ENCODE measurements around the gene PTPRU.
"Not testable (repeated sequence)": the region's sequence is repeated elsewhere in the genome, so short reads cannot be mapped to it uniquely, and the experiment has no call there.

Gene PTPRU

GRCh38 chr1:29310616-29311180 is 74.4 kb downstream of the PTPRU start:
- Mint-ChIP-seq H3K4me3 (no peak overlapping the region), H3K4me1 (ENCODE audit: low read depth) (no peaks in the 10 kb centered on the region), H3K36me3 (ENCODE audit: low read depth) (no peaks in the 10 kb centered on the region), H3K9me3 (no peaks in the 10 kb centered on the region), H3K27me3 (ENCODE audit: low read depth) (peaks cover 3% of the 10 kb centered on the region), H3K27ac (no peak overlapping the region)
- no peak for DNase-seq (ENCODE audit: low spot score)

DNA sequence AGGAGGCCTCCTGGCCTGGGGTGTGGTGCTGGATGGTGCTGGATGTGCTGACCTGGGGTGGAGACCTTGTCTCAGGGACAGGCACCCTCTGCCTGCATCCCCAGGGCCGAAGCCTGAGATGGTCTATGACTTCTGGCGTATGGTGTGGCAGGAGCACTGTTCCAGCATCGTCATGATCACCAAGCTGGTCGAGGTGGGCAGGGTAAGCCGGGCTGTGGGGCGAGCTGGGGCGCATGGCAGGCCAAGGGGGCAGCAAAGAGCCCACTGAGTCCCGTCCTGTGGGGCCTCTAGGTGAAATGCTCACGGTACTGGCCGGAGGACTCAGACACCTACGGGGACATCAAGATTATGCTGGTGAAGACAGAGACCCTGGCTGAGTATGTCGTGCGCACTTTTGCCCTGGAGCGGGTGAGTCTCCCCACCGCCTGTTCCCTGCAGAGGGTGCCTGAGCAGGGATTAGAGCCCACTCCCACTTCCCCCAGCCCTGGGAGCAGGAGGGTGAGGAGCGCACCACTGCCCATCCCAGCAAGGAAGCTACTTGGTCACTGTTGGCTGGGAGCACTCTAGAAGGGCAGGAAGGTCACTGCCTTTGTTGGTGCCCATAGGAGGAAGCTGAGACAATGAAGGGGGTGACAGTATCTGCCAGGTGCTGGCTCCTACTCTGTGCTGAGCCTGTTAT is 75.2 kb downstream of the PTPRU start:
- DNase-seq (ENCODE audit: low spot score), result no peak
- Mint-ChIP-seq H3K4me3 (no peak overlapping the region), H3K27ac (no peak overlapping the region), H3K36me3 (ENCODE audit: low read depth) (no peaks in the 10 kb centered on the region), H3K27me3 (ENCODE audit: low read depth) (peaks cover 3% of the 10 kb centered on the region), H3K4me1 (ENCODE audit: low read depth) (no peaks in the 10 kb centered on the region), H3K9me3 (no peaks in the 10 kb centered on the region)

- Mint-ChIP-seq H3K4me3 (no peak overlapping the region), H3K27me3 (ENCODE audit: low read depth) (no peaks in the 10 kb centered on the region), H3K4me1 (ENCODE audit: low read depth) (no peaks in the 10 kb centered on the region), H3K9me3 (no peaks in the 10 kb centered on the region), H3K27ac (no peak overlapping the region), H3K36me3 (ENCODE audit: low read depth) (no peaks in the 10 kb centered on the region)
- DNase-seq (ENCODE audit: low spot score), result no peak
Measured at GRCh38 chr1:29312469-29313461, 76.4 kb downstream of the PTPRU start.

DNA sequence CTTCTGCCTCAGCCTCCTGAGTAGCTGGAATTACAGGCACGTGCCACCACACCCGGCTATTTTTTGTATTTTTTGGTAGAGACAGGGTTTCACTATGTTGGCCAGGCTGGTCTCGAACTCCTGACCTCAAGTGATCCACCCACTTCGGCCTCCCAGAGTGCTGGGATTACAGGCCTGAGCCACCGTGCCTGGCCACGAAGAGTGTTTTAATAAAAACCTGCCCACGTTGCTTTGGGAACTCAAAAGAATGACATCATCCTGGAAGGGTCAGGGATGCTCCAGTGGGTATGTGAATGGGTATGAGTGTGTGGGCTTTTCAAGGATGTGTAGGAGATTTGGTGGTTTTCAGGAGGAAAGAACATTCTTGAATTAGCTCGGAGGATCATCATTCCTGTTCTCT is 78.4 kb downstream of the PTPRU start:
- not testable (repeated sequence) for H3K36me3 Mint-ChIP-seq (ENCODE audit: low read depth); H3K4me1 Mint-ChIP-seq (ENCODE audit: low read depth); H3K4me3 Mint-ChIP-seq; H3K9me3 Mint-ChIP-seq; H3K27me3 Mint-ChIP-seq (ENCODE audit: low read depth); H3K27ac Mint-ChIP-seq; DNase-seq (ENCODE audit: low spot score)

GRCh38 chr1:29315262-29315661 is 78.9 kb downstream of the PTPRU start:
- no peak for DNase-seq (ENCODE audit: low spot score)
- no peak overlapping the region for H3K27ac Mint-ChIP-seq
- H3K4me1 Mint-ChIP-seq (ENCODE audit: low read depth), result no peaks in the 10 kb centered on the region
- no peaks in the 10 kb centered on the region for H3K36me3 Mint-ChIP-seq (ENCODE audit: low read depth)
- H3K27me3 Mint-ChIP-seq (ENCODE audit: low read depth), result no peaks in the 10 kb centered on the region
- H3K4me3 Mint-ChIP-seq, result no peak overlapping the region
- no peaks in the 10 kb centered on the region for H3K9me3 Mint-ChIP-seq

DNA sequence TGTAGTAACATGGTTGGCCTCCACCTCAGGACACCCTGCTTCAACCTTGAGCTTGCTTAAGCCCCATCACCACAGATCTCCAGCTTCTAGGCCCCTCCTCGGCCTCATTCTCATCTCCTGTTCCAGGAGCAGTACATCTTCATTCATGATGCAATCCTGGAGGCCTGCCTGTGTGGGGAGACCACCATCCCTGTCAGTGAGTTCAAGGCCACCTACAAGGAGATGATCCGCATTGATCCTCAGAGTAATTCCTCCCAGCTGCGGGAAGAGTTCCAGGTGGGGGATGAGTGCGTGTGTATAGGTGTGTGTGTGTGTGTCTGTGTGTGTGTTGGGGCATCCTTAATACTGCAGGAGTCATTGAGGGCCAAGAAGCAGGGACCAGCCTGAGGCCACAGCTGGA is 79.6 kb downstream of the PTPRU start:
- no peak for DNase-seq (ENCODE audit: low spot score)
- Mint-ChIP-seq H3K4me1 (ENCODE audit: low read depth) (no peaks in the 10 kb centered on the region), H3K9me3 (no peaks in the 10 kb centered on the region), H3K27me3 (ENCODE audit: low read depth) (no peaks in the 10 kb centered on the region), H3K36me3 (ENCODE audit: low read depth) (no peaks in the 10 kb centered on the region), H3K4me3 (no peak overlapping the region), H3K27ac (no peak overlapping the region)

DNA sequence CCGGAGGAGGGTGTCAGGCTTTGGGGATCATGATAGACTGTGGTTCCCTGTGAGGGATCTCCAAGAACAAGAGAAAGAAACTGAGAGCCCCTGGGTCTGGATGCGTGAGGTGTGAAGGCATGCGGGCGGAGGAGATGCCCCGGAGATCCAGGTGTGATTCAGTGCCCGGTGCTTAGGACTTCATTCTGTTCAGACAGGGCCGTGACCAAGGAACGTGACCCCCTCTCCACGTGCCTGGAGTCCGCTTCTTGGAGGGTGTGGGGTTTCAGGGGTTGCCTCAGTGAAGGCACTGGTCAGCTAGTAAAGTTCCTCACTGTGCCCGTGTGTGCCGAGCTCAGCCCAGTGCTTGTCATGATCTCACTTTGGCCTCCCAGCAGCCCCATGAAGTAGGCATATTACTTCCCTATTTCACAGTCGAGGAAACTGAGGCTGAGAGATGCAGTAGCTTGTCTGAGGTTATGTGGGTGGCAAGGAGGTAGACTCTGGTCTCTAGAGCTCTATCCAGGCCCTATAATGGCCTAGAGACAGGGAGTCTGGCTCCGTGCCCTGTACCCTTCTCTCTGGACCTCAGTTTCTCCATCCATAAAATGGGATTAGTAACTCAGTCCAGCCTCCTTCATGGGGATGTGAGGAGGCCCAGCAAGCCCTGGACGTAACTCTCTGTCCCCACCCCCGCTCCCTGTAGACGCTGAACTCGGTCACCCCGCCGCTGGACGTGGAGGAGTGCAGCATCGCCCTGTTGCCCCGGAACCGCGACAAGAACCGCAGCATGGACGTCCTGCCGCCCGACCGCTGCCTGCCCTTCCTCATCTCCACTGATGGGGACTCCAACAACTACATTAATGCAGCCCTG is 81.0 kb downstream of the PTPRU start:
- H3K36me3 Mint-ChIP-seq (ENCODE audit: low read depth), result no peaks in the 10 kb centered on the region
- no peak for DNase-seq (ENCODE audit: low spot score)
- H3K27me3 Mint-ChIP-seq (ENCODE audit: low read depth), result no peaks in the 10 kb centered on the region
- H3K4me3 Mint-ChIP-seq, result no peak overlapping the region
- H3K27ac Mint-ChIP-seq, result no peak overlapping the region
- no peaks in the 10 kb centered on the region for H3K9me3 Mint-ChIP-seq
- no peaks in the 10 kb centered on the region for H3K4me1 Mint-ChIP-seq (ENCODE audit: low read depth)

DNA sequence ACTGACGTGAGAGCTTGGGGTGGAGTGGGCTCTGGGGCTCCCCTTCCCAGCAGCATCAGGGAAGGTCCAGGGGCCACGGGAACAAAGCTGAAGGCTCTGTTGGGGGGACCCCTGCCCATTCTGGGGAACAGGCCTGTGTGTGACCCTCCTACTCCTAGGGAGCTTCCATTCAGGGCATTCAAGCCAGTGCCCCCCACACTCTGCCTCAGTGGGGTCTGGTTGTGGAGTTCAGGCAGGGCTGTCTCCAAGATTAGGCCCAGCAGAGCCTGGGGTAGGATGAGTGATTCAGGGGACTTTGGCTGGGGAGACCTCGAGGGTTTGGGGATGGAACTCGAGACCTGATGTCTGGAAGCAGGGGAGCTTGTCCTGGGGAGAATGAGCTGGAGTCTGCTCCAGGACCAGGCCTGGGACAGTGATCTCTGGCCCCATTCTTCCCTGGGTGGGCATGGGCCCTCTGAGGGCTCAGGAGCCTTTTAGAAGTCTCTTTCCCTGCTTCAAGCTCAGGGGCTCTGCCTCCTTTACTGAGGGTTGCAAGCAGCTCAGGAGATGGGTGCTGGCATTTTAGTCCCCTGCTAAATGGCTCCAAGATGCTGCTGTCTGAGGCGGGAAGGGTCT is 81.7 kb downstream of the PTPRU start:
- DNase-seq (ENCODE audit: low spot score), result no peak
- no peaks in the 10 kb centered on the region for H3K9me3 Mint-ChIP-seq
- H3K4me1 Mint-ChIP-seq (ENCODE audit: low read depth), result no peaks in the 10 kb centered on the region
- no peaks in the 10 kb centered on the region for H3K36me3 Mint-ChIP-seq (ENCODE audit: low read depth)
- H3K4me3 Mint-ChIP-seq, result no peak overlapping the region
- H3K27ac Mint-ChIP-seq, result no peak overlapping the region
- no peaks in the 10 kb centered on the region for H3K27me3 Mint-ChIP-seq (ENCODE audit: low read depth)

DNA sequence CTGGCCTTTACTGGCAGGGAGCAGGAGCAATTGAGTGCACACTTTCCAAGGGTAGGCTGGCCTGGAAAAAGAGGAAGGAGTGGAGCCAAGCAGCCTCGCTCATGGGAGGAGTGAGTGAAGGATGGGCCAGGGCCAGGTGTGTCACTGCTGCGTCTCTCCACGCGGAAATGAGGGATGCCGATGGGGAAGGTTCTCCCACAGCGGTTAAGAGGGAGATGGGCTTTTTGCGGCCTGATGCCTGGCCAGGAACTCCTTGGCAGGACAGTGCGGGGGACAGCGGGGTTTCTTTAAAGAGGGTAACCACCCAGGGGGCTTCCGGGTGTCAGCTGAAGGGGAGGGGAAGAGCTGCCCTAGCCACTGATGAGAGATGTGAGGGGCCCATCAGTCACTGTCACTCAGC is 82.4 kb downstream of the PTPRU start:
- H3K9me3 Mint-ChIP-seq, result no peaks in the 10 kb centered on the region
- H3K27ac Mint-ChIP-seq, result no peak overlapping the region
- no peak overlapping the region for H3K4me3 Mint-ChIP-seq
- no peaks in the 10 kb centered on the region for H3K36me3 Mint-ChIP-seq (ENCODE audit: low read depth)
- H3K4me1 Mint-ChIP-seq (ENCODE audit: low read depth), result no peaks in the 10 kb centered on the region
- H3K27me3 Mint-ChIP-seq (ENCODE audit: low read depth), result no peaks in the 10 kb centered on the region
- no peak for DNase-seq (ENCODE audit: low spot score)

- no peaks in the 10 kb centered on the region for H3K4me1 Mint-ChIP-seq (ENCODE audit: low read depth)
- H3K27ac Mint-ChIP-seq, result no peak overlapping the region
- no peak for DNase-seq (ENCODE audit: low spot score)
- no peaks in the 10 kb centered on the region for H3K27me3 Mint-ChIP-seq (ENCODE audit: low read depth)
- no peaks in the 10 kb centered on the region for H3K36me3 Mint-ChIP-seq (ENCODE audit: low read depth)
- no peak overlapping the region for H3K4me3 Mint-ChIP-seq
- H3K9me3 Mint-ChIP-seq, result no peaks in the 10 kb centered on the region
Measured at GRCh38 chr1:29319300-29320110, 83.2 kb downstream of the PTPRU start.

DNA sequence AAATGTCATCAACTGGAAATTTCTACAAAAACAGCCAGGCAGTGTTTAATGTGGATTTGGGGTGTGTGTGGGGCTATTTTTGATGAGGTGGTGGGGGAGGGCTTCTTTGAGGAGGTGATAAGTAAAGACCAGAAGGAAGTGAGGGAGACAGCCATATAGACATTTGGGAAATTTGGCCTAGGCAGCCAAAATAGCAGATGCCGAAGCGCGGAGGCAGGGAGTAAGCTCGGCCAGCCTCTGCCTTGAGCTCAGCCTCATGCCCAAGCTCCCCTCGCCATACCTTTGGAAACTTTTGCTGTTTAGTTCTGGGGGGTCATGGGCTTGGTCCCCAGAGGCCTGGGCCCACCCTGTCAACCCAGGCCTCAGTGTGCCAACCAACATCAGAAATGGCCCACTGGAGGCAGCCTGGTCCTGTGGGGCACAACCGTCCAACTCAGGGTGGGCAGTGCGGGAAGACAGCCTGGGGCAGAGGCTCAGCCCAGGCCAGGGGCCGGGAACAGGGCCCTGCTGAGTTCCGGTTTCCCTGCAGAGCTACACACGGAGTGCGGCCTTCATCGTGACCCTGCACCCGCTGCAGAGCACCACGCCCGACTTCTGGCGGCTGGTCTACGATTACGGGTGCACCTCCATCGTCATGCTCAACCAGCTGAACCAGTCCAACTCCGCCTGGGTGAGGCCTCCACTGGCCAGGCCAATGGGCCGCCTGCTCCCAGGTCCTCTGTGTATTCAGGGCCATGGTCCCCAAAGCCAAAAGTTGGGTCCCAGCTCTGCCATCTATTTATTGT is 84.0 kb downstream of the PTPRU start:
- H3K4me1 Mint-ChIP-seq (ENCODE audit: low read depth), result no peaks in the 10 kb centered on the region
- DNase-seq (ENCODE audit: low spot score), result no peak
- no peaks in the 10 kb centered on the region for H3K36me3 Mint-ChIP-seq (ENCODE audit: low read depth)
- no peak overlapping the region for H3K4me3 Mint-ChIP-seq
- H3K9me3 Mint-ChIP-seq, result no peaks in the 10 kb centered on the region
- no peak overlapping the region for H3K27ac Mint-ChIP-seq
- H3K27me3 Mint-ChIP-seq (ENCODE audit: low read depth), result no peaks in the 10 kb centered on the region

- H3K36me3 Mint-ChIP-seq (ENCODE audit: low read depth), result no peaks in the 10 kb centered on the region
- H3K4me1 Mint-ChIP-seq (ENCODE audit: low read depth), result no peaks in the 10 kb centered on the region
- no peak for DNase-seq (ENCODE audit: low spot score)
- H3K9me3 Mint-ChIP-seq, result no peaks in the 10 kb centered on the region
- no peak overlapping the region for H3K27ac Mint-ChIP-seq
- no peak overlapping the region for H3K4me3 Mint-ChIP-seq
- H3K27me3 Mint-ChIP-seq (ENCODE audit: low read depth), result no peaks in the 10 kb centered on the region
Measured at GRCh38 chr1:29321176-29321575, 84.9 kb downstream of the PTPRU start.

Data from T-helper 2 cell treated with Interferon-gamma antibody and Interleukin-4, amounts not matched to agents 5 μg/mL and 100 μg/mL, for 36 hours (primary cell).